HG03159 (cell line): ENCODE results near the gene GABRA4.
A peak's percentile ranks its signal among the peaks of the same experiment; 100 is the strongest.

Experiments
- ATAC-seq: cut with Tn5 transposase; IDR thresholded peaks from one replicate; pipeline ENCODE4 v1.9.1; 2021; ENCODE audit warnings: mild to moderate bottlenecking, moderate library complexity; ENCODE audit not compliant: unreplicated experiment

The GABRA4 gene

DNA sequence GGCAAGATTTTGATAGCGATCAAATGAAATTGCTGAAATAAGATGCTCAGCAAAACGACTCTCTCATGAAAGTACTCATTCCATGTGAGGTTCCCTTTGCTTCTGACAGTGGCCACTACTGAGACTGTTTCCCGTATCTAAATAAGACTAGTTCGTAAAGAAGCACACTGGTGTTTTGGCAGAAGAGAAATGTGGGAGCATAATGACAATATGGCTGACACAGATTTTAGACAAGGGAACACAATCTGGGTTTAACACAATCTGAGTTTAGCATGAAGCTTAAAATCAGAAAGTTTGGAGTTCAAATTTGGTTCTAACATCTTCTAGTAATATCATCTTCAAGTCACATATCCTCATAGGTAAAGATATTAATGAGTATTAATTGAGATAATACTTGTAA lies 13.7 kb downstream of the GABRA4 start:
- no peak for ATAC-seq

DNA sequence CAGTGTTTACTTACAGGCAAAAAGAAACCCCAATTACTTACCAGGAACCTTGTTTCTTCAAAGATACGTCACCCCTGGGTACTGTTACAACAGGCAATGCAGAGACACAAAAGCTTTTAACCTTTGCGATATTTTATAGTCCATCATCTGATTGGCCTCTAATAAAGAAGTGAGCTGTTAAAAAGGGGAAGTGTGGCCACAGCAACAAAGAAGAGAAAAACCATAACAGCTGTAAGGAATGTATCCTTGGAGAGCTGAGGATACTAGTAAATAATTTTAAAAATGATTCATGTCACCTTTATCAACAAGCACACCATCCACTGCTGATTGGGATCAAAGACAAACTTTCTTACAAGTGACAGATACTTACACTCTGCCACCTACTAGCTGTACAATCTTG lies 14.1 kb downstream of the GABRA4 start:
- ATAC-seq, result no peak

DNA sequence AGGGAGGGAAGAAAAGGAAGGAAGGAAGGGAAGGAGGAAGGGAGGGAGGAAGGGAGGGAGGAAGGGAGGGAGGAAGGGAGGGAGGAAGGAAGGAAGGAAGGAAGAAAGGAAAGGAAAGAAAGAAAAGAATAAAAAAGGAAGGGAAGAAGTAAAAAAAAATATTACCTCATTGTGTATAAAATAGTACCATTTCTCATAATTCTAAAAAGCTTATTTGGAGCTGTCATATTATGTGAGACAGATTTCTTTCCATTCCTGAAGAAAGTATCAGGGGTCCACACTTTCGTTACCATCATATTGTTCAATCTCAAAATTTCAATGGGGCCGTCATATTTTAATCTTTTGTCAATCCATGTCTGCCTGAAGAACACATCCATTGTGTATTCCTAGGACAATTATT lies 16.1 kb downstream of the GABRA4 start:
- ATAC-seq, result no peak

- peak; percentile 71 for ATAC-seq
Observed at GRCh38 chr4:46975812-46976553, 17.4 kb downstream of the GABRA4 start.

- no peak for ATAC-seq
Observed at GRCh38 chr4:46974891-46975543, 18.4 kb downstream of the GABRA4 start.

GRCh38 chr4:46968847-46969246 lies 24.5 kb downstream of the GABRA4 start:
- no peak for ATAC-seq

DNA sequence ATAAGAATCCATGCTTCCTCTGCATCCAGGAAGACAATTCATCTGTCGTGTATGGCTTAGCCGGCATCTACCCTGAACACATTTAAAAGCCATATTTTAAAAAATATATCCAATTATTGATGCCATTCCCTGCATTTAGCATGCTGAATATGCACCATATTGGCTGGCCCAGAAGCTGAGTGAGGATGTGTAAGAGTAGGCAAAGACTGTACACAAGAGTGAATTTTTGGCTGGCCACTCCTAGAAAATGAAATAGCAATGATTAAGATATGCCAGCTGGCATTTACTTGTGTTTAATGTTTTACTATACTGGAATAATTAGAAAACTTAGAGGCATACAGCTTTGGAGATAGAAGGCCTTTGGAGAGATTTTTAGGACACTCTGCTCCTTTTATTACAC lies 25.8 kb downstream of the GABRA4 start:
- ATAC-seq, result no peak

GRCh38 chr4:46958742-46959488 lies 34.5 kb downstream of the GABRA4 start:
- ATAC-seq, result no peak

DNA sequence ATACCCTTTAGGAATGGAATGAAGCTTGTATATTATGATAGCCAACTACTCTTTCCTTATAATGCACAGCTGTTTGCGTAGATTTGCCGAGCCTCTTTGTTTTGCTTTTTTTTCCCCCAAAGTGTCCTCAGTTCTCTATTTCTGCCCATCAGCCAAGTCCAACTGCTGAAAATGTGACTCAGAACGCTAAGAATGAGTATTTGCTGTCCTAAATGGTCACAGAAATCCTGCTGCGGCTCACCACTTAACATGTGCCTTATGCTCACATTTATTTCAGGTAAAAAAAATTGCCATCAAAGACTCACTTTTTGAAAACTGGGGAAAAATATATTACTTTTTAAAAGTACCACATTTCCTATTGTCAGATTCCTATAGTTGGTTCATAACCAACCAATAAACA lies 36.9 kb downstream of the GABRA4 start:
- no peak for ATAC-seq

- ATAC-seq, result no peak
Observed at GRCh38 chr4:46955601-46956000, 37.8 kb downstream of the GABRA4 start.

DNA sequence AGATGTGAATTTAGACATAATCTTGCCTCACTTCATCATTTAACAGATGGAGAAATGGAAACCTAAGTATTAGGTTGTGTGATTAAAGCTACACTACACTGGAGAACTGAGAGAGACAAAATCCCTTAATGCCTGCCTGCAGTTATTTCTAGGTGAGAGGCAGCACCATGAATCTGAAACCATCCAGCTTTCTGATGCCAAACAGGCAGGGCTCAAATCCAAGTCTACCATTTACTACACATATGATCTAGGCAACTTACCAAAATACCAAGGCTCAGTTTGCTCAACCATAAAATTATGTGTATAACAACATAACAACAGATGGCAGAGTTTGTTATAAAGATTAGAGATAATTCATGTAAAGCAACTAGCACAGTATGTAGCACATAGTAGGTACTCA lies 38.7 kb downstream of the GABRA4 start:
- ATAC-seq, result no peak

DNA sequence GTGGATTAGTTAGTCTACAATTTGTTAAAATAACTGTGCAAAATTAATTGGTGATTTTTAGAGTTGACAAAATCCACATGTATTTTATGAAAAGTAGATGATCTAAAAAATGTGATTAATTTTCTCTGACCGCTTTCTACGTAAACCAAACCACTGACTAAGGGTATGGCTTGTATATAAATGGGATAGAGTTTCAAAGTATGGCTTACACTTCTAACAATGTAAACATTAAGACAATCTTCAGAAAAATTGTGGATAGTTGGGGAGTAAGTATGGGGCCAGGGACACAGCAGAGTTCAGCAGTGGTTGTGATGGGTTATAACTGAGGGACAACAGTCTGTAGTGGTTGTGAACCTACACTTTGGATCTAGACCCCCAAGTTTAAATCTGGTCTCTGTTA lies 39.8 kb downstream of the GABRA4 start:
- ATAC-seq, result no peak

DNA sequence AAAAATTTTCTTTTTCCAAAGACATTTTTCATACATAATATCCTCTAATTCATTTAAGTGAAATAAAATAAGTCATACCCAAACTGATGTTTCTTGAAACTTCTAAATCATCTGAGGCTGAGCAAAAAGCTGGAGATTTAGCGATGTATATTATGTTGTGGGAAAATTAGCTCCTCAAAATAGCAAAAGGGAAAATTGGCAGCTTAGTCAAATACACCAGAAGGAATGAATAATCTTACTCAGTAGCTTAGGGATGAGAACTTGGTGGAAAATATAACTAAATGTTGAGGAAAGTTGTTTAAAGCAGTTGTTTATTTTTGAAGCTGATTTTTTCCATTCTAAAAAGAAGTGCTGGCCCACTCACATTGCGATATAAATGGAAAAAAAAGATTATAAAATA lies 40.9 kb downstream of the GABRA4 start:
- no peak for ATAC-seq

- no peak for ATAC-seq
Observed at GRCh38 chr4:46950826-46951225, 42.6 kb downstream of the GABRA4 start.

- ATAC-seq, result no peak
Observed at GRCh38 chr4:46949822-46950221, 43.6 kb downstream of the GABRA4 start.

DNA sequence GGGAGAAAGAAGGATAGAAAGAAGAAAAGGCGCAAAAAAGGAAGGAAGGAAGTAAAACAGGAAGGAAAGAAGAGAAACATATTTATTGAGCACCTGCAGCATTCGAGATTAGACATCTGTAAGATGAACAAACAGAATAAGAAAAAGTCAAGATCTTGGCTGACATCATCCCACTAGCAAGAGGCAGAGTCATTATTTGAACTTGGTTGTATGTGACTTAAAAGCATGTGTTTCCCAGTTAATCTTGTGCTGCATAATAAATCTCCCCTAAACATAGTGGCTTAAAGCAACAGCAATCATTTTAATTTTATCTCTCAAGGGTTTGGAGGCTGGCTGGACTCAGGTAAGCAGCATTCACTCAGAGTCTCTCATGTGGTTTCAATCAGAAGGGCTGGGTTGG lies 45.8 kb downstream of the GABRA4 start:
- ATAC-seq, result no peak

DNA sequence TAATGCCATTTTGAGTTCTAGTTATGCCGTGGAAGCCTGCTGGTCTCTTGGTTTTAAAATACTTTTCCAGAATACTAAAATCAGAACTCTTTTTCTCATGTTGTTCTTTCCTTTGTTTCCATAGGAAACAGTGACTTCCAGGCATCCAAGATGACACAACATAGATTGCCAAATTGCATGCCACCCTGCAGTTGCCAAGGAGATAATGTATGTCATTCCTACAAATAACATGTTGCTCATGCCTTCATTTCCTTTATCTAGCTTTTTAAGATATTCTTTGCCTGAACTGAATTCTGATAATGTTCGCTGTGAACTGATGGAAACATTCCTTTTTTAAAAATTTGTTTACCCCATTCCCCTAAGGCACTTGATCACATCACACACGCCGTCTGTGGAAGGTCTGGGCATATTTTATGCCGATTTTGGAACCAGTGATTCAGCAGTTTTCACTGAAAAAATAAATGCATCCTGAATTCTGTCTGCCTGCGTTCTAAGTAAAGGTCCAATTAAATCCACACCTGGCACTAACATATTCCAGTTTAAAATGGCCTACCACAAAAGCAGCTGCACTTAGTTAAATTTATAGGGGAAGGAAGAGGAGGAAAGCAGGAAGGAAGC lies 46.4 kb downstream of the GABRA4 start:
- ATAC-seq, result no peak

DNA sequence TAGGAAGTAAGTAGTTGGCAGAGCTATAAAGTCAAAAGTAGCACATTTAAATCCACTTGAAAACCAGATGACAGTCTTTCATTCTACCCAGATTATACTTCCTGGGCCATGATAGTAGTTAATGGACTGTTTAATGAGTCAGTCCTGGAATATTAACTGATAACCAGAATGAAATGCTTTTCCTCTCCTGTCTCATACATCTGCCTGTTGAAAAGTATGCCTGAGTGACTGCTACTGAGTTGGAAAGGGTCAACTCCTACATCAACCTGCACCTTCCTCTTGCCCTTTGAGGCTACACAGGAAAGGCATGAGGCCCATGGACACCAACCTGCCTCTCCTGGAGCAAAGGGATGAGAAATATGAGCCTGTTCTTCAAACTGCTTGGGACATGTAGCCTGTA lies 48.3 kb downstream of the GABRA4 start:
- no peak for ATAC-seq

GRCh38 chr4:46944345-46944744 lies 49.0 kb downstream of the GABRA4 start:
- no peak for ATAC-seq

GRCh38 chr4:46937493-46937892 lies 55.9 kb downstream of the GABRA4 start:
- no peak for ATAC-seq

- no peak for ATAC-seq
Observed at GRCh38 chr4:46934726-46935125, 58.7 kb downstream of the GABRA4 start.

DNA sequence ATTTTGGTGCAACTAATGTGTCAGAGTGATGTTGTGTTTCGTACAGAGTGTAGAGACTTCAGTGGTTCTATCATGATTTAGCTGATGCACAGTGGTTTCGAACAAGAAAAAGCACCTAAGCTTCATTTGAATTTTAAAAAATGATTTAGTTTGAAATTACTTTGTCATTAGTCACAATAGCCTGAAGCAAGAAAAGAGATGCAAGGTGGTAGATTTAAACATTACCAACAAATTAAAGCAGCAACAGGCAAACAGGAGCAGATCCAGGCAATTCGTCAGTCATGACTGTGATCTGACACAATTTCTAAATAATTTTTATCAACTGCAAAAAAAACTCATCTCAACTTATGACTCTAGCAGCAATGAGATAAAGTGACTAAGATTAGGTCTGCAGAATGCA lies 59.7 kb downstream of the GABRA4 start:
- ATAC-seq, result no peak
